ACC112 (cell line): Measurements from ENCODE around the gene LRRK1.

ENCODE experiments used
- H2AFZ ChIP-seq: fragments of 200-600 bp; sonication (generic); one replicate; pipeline ENCODE4 v1.6.0; 2017; ENCODE audit warnings: antibody characterized with exemption, low read length; ENCODE audit not compliant: unreplicated experiment
- H3K27ac ChIP-seq: fragments of 200-600 bp; sonication (generic); 2 replicates; pipeline ENCODE4 v1.5.1; 2014; ENCODE audit warnings: low read depth, mild to moderate bottlenecking, antibody characterized with exemption, low read length, moderate library complexity
- H3K27me3 ChIP-seq: fragments of 200-600 bp; sonication (generic); 2 replicates; pipeline ENCODE4 v1.6.1; 2014; ENCODE audit warnings: mild to moderate bottlenecking, antibody characterized with exemption, low read length, moderate library complexity, mixed read lengths; ENCODE audit not compliant: insufficient read depth
- H3K36me3 ChIP-seq: fragments of 200-600 bp; sonication (generic); 2 replicates; pipeline ENCODE4 v1.6.1; 2016; ENCODE audit warnings: mild to moderate bottlenecking, antibody characterized with exemption, low read length, moderate library complexity, mixed read lengths; ENCODE audit not compliant: insufficient read depth
- H3K4me1 ChIP-seq: fragments of 200-600 bp; sonication (generic); one replicate; pipeline ENCODE4 v1.6.1; 2016; ENCODE audit warnings: low read length, mixed read lengths; ENCODE audit not compliant: insufficient read depth, unreplicated experiment, control insufficient read depth
- H3K4me3 ChIP-seq: fragments of 200-600 bp; sonication (generic); 2 replicates; pipeline ENCODE4 v1.5.1; 2014; ENCODE audit warnings: mild to moderate bottlenecking, low read depth, low read length
- H3K79me2 ChIP-seq: fragments of 200-600 bp; sonication (generic); one replicate; pipeline ENCODE4 v1.6.0; 2016; ENCODE audit warnings: low read length; ENCODE audit not compliant: control insufficient read depth, unreplicated experiment, insufficient read depth

LRRK1 gene, protein sequence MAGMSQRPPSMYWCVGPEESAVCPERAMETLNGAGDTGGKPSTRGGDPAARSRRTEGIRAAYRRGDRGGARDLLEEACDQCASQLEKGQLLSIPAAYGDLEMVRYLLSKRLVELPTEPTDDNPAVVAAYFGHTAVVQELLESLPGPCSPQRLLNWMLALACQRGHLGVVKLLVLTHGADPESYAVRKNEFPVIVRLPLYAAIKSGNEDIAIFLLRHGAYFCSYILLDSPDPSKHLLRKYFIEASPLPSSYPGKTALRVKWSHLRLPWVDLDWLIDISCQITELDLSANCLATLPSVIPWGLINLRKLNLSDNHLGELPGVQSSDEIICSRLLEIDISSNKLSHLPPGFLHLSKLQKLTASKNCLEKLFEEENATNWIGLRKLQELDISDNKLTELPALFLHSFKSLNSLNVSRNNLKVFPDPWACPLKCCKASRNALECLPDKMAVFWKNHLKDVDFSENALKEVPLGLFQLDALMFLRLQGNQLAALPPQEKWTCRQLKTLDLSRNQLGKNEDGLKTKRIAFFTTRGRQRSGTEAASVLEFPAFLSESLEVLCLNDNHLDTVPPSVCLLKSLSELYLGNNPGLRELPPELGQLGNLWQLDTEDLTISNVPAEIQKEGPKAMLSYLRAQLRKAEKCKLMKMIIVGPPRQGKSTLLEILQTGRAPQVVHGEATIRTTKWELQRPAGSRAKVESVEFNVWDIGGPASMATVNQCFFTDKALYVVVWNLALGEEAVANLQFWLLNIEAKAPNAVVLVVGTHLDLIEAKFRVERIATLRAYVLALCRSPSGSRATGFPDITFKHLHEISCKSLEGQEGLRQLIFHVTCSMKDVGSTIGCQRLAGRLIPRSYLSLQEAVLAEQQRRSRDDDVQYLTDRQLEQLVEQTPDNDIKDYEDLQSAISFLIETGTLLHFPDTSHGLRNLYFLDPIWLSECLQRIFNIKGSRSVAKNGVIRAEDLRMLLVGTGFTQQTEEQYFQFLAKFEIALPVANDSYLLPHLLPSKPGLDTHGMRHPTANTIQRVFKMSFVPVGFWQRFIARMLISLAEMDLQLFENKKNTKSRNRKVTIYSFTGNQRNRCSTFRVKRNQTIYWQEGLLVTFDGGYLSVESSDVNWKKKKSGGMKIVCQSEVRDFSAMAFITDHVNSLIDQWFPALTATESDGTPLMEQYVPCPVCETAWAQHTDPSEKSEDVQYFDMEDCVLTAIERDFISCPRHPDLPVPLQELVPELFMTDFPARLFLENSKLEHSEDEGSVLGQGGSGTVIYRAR (N-terminal part only)

GRCh38 chr15:100918690-100919480 is at the start of gene LRRK1:
Gene LRRK1 (plus strand): TSS chr15:100919357. CDS start chr15:100924633, 5,276 bp downstream.
- no peaks in the 10 kb centered on the region for H3K27me3 ChIP-seq
- H3K4me1 ChIP-seq: peaks cover 18% of the 10 kb centered on the region
- H3K4me3 ChIP-seq: peak within 1 kb of the TSS; percentile 99
- H3K79me2 ChIP-seq: peaks cover 37% of the 10 kb centered on the region
- H3K36me3 ChIP-seq: peaks cover 22% of the 10 kb centered on the region
- H2AFZ ChIP-seq: peak within 1 kb of the TSS; percentile 95
- H3K27ac ChIP-seq: peak within 1 kb of the TSS; percentile 24; the same call in 1 of the 2 replicates

DNA sequence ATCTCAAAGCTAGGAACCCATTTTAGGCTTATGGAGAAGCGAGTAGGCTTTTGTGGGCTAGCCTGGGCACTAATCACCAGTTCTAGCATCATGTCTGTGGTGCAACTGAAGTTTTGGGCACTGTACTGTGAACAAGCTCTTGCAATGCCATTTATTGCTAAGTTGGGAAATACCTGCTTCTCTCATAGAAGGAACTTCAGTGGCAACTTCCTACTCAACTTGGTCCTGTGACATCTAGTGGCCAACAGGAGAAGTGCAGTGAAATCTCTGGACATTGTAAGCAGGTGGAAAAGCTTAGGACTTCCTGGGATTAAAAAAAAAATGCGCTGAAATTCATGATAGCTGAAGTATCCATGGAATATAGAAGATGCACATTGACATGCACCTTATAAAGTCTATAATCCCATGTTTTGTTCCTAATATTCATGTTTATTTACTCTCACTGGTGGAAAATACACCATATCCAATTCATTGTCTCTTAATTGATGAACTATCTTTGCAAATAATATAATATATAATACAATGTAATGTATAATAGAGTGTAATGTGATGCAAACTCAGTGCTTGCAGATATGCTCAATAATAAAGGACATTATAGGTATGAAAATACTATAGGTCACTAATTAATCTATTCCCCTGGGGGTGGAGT is 46.0 kb upstream of the LRRK1 start:
- Histone ChIP-seq H3K4me3 (no peak overlapping the region), H2AFZ (no peak overlapping the region), H3K4me1 (no peaks in the 10 kb centered on the region), H3K36me3 (no peaks in the 10 kb centered on the region), H3K27ac (no peak overlapping the region), H3K27me3 (no peaks in the 10 kb centered on the region), H3K79me2 (no peaks in the 10 kb centered on the region)

DNA sequence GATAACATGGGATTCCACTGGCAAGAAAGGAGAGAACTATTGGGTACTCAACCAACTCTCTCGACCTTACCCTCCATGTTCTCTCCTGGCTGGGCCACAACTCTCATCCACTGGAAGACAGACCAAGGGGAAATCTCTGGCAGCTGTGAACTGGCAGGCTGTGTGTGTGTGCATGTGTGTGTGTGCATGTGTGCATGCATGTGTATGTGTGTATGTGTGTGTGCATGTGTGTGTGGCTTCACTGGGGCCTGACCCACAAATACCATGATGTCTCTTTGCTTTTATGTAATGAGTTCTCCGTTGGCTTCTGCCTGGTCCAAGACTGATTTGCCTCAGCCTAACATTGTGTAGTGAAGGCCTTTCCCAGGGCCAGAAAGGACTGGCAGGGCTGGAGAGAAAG is 43.7 kb upstream of the LRRK1 start:
- H3K79me2 ChIP-seq: no peaks in the 10 kb centered on the region
- H3K4me1 ChIP-seq: no peaks in the 10 kb centered on the region
- H3K4me3 ChIP-seq: no peak overlapping the region
- peaks cover 13% of the 10 kb centered on the region; the same call in 1 of the 2 replicates for H3K27me3 ChIP-seq
- no peaks in the 10 kb centered on the region for H3K36me3 ChIP-seq
- no peak overlapping the region for H2AFZ ChIP-seq
- H3K27ac ChIP-seq: no peak overlapping the region

GRCh38 chr15:100875976-100876375 is 43.2 kb upstream of the LRRK1 start:
- Histone ChIP-seq H3K36me3 (no peaks in the 10 kb centered on the region), H3K4me3 (no peak overlapping the region), H3K27ac (no peak overlapping the region), H3K4me1 (no peaks in the 10 kb centered on the region), H3K27me3 (peaks cover 15% of the 10 kb centered on the region; the same call in 1 of the 2 replicates), H3K79me2 (no peaks in the 10 kb centered on the region), H2AFZ (no peak overlapping the region)

GRCh38 chr15:100877551-100877950 is 41.6 kb upstream of the LRRK1 start:
- Histone ChIP-seq H3K27me3 (peaks cover 15% of the 10 kb centered on the region; the same call in 1 of the 2 replicates), H3K27ac (no peak overlapping the region), H3K36me3 (no peaks in the 10 kb centered on the region), H2AFZ (no peak overlapping the region), H3K79me2 (no peaks in the 10 kb centered on the region), H3K4me1 (no peaks in the 10 kb centered on the region), H3K4me3 (no peak overlapping the region)

- Histone ChIP-seq H3K27me3 (peaks cover 15% of the 10 kb centered on the region; the same call in 1 of the 2 replicates), H3K4me1 (no peaks in the 10 kb centered on the region), H3K36me3 (no peaks in the 10 kb centered on the region), H3K27ac (no peak overlapping the region), H2AFZ (no peak overlapping the region), H3K79me2 (no peaks in the 10 kb centered on the region), H3K4me3 (no peak overlapping the region)
Measured at GRCh38 chr15:100878130-100878529, 41.0 kb upstream of the LRRK1 start.

DNA sequence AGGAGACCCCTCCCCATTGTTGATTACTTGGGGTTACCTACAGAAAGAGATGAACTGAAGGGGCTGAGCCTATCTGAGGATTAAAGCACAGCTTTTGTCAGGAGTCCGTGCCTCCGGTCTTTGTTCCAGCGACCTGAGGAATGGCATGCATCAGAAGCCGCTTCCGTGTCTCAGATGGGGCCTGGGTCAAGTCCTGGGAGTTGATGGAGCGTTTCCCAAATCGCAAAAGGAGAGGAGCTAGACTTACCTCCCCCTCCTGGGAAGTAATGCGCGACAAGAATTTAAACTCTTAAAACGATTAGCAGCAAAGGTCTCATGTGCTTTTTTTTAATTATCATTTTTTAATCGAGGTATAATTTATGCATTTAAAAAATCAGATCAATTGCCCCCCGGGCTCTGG is 40.5 kb upstream of the LRRK1 start:
- Histone ChIP-seq H3K27ac (no peak overlapping the region), H3K27me3 (peaks cover 15% of the 10 kb centered on the region; the same call in 1 of the 2 replicates)

GRCh38 chr15:100879061-100879463 is 40.1 kb upstream of the LRRK1 start:
- Histone ChIP-seq H3K79me2 (no peaks in the 10 kb centered on the region), H3K4me3 (peak overlapping the region; percentile 80), H2AFZ (peak overlapping the region; percentile 65), H3K27me3 (peaks cover 15% of the 10 kb centered on the region; the same call in 1 of the 2 replicates), H3K27ac (no peak overlapping the region), H3K36me3 (no peaks in the 10 kb centered on the region), H3K4me1 (no peaks in the 10 kb centered on the region)

More for the DNA sequence above, 40.5 kb upstream of the LRRK1 start:
- Histone ChIP-seq H3K79me2 (no peaks in the 10 kb centered on the region), H2AFZ (peak overlapping the region; percentile 65), H3K4me3 (peak overlapping the region; percentile 80), H3K4me1 (no peaks in the 10 kb centered on the region), H3K36me3 (no peaks in the 10 kb centered on the region)

DNA sequence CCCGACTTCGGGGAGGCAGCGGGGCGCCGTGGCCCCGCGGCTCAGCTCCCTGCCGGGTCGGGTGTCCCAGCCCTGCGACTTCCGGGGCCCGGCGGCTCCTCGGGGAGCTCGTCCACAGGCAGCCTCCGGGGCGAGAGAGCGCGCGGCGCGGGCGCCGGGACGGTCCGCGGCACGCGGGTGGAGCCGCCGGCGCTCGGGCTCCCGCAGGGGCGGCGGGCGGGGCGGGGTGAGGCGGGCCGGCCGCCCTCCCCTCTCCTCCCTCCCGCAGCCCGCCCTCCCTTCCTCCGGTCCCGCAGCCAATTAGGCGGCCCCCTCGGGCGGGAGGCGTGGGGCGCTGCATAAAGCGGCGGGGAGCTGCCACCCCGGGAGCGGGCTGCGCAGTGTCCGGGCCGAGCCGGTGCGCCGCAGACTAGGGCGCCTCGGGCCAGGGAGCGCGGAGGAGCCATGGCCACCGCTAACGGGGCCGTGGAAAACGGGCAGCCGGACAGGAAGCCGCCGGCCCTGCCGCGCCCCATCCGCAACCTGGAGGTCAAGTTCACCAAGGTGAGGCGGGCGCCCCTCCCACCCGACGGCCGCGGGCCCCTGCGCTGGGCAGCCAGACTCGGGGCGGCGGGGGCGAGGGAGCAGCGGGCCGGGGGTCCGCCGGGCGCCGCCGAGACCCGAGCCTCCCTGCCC is 39.6 kb upstream of the LRRK1 start, which contains the start of gene ALDH1A3:
TSS of gene ALDH1A3 (plus strand) at position 368 of the 675 bp plus-strand sequence. CDS start at position 445, 77 bp downstream.
- Histone ChIP-seq H3K79me2 (no peaks in the 10 kb centered on the region), H3K36me3 (no peaks in the 10 kb centered on the region), H3K27me3 (peaks cover 15% of the 10 kb centered on the region; the same call in 1 of the 2 replicates), H3K4me1 (no peaks in the 10 kb centered on the region), H2AFZ (peak within 1 kb of the TSS; percentile 65), H3K4me3 (peak within 1 kb of the TSS; percentile 80), H3K27ac (no peak within 1 kb of the TSS)
